A673 (cell line): ENCODE results near the gene PUDP. TPM values are rescaled to one million over a fixed set of nuclear protein-coding genes. Genes with fewer than 3 reads are reported as not detected.

Source experiments
- BruUV-seq: library from RNA; stranded (reverse); fragments of 400-500 nt; replicated peaks from 2 replicates; lab custom pipeline; 2021; lab: Mats Ljungman, UMichigan
- CTCF ChIA-PET: fragments of 300-600 bp; sonication (Branson Sonifier 250); formaldehyde crosslinking; loops from one replicate; lab custom pipeline; 2022; ENCODE audit warnings: antibody characterized with exemption; lab: Charles Lee
- POLR2A ChIA-PET: fragments of 300-600 bp; sonication (Branson Sonifier 250); formaldehyde crosslinking; loops from one replicate; lab custom pipeline; 2022; ENCODE audit warnings: antibody characterized with exemption; ENCODE audit not compliant: low non-redundant PET; lab: Charles Lee
- DNase-seq: peaks from one replicate; pipeline ENCODE4 v3.0.0-alpha.2; 2015; ENCODE audit warnings: low spot score
- H3K27ac ChIP-seq: fragments of 200-600 bp; sonication (generic); 2 replicates; pipeline ENCODE4 v1.5.1; 2016; ENCODE audit warnings: mixed run types, low read depth, mild to moderate bottlenecking, mixed read lengths, antibody characterized with exemption, low read length; ENCODE audit not compliant: poor library complexity, severe bottlenecking
- H3K27me3 ChIP-seq: fragments of 200-600 bp; sonication (generic); replicated peaks from 2 replicates; pipeline ENCODE4 v1.6.1; 2017; ENCODE audit warnings: mixed run types, low read depth, mild to moderate bottlenecking, mixed read lengths, antibody characterized with exemption, low read length; ENCODE audit not compliant: insufficient read depth, poor library complexity
- H3K36me3 ChIP-seq: fragments of 200-600 bp; sonication (generic); 2 replicates; pipeline ENCODE4 v1.6.1; 2016; ENCODE audit warnings: mixed run types, mild to moderate bottlenecking, mixed read lengths, antibody characterized with exemption, low read length; ENCODE audit not compliant: insufficient read depth, poor library complexity, severe bottlenecking
- H3K4me1 ChIP-seq: fragments of 200-600 bp; sonication (generic); 2 replicates; pipeline ENCODE4 v1.6.1; 2017; ENCODE audit warnings: mixed run types, mild to moderate bottlenecking, mixed read lengths, antibody characterized with exemption, low read length; ENCODE audit not compliant: insufficient read depth, poor library complexity, severe bottlenecking
- H3K4me3 ChIP-seq: fragments of 200-600 bp; sonication (generic); 2 replicates; pipeline ENCODE4 v1.5.1; 2016; ENCODE audit warnings: low read depth, mixed run types, mild to moderate bottlenecking, mixed read lengths, low read length; ENCODE audit not compliant: poor library complexity, severe bottlenecking
- H3K9me3 ChIP-seq: fragments of 200-600 bp; sonication (generic); 2 replicates; pipeline ENCODE4 v1.6.1; 2016; ENCODE audit warnings: mixed run types, low read depth, mild to moderate bottlenecking, mixed read lengths, antibody characterized with exemption, low read length; ENCODE audit not compliant: poor library complexity, severe bottlenecking
- CTCF ChIP-seq: fragments of 300-800, 200-600 bp; sonication (generic); conservative IDR thresholded peaks from 2 replicates; pipeline ENCODE4 v1.5.1; 2017; ENCODE audit warnings: low read depth, mild to moderate bottlenecking, antibody characterized with exemption, low read length, moderate library complexity, mixed read lengths
- EZH2 ChIP-seq: fragments of 200-600 bp; sonication (generic); IDR thresholded peaks from 2 replicates; pipeline ENCODE4 v1.6.1; 2017; ENCODE audit warnings: borderline replicate concordance, low read depth, mild to moderate bottlenecking, mixed read lengths, antibody characterized with exemption, low read length; ENCODE audit not compliant: poor library complexity, severe bottlenecking
- intact Hi-C: fragments of 100-400 bp; cut with micrococcal nuclease; formaldehyde crosslinking; loops from one replicate; pipeline ENCODE4 v1.10.0; 2022; ENCODE audit not compliant: unreplicated experiment
- total RNA-seq: library from RNA; stranded (reverse); gene quantifications from 2 replicates; pipeline ENCODE4 v1.2.3, GENCODE V29; 2021

The PUDP gene
- total RNA-seq, 1 experiment from 2014 or later = 17.6 TPM

GRCh38 chrX:7153231-7153630 lies 5.3 kb upstream of the PUDP start:
- ChIA-PET POLR2A (no interaction called here), CTCF (no interaction called here)
- DNase-seq = no peak
- intact Hi-C loops = no loop called here
- Histone ChIP-seq H3K36me3 (no peaks in the 10 kb centered on the region), H3K4me1 (no peaks in the 10 kb centered on the region), H3K27me3 (no peaks in the 10 kb centered on the region), H3K9me3 (no peaks in the 10 kb centered on the region), H3K4me3 (no peak overlapping the region), H3K27ac (no peak overlapping the region)
- BruUV-seq = no TSS peak
- TF ChIP-seq EZH2 (no peak), CTCF (no peak)

GRCh38 chrX:7149411-7149810 lies 1.5 kb upstream of the PUDP start:
- Histone ChIP-seq H3K9me3 (no peaks in the 10 kb centered on the region), H3K4me1 (no peaks in the 10 kb centered on the region), H3K36me3 (no peaks in the 10 kb centered on the region), H3K4me3 (no peak overlapping the region), H3K27me3 (no peaks in the 10 kb centered on the region), H3K27ac (no peak overlapping the region)
- intact Hi-C loops = no loop called here
- no peak for DNase-seq
- no TSS peak for BruUV-seq
- CTCF ChIA-PET = no interaction called here
- POLR2A ChIA-PET = no interaction called here
- no peak for TF ChIP-seq EZH2
- TF ChIP-seq CTCF = no peak

GRCh38 chrX:7147413-7147977 lies 458 bp downstream of the PUDP start, which contains the start of gene STS:
TSS of gene STS (plus strand) at chrX:7147712. CDS start at chrX:7253200, 105,488 bp downstream.
- no peaks in the 10 kb centered on the region for H3K36me3 ChIP-seq
- peak; percentile 52 for DNase-seq
- ChIA-PET POLR2A (no interaction called here), CTCF (no interaction called here)
- TF ChIP-seq CTCF (no peak), EZH2 (no peak)
- BruUV-seq = no TSS peak
- peak within 1 kb of the TSS; percentile 84 for H3K27ac ChIP-seq
- H3K4me3 ChIP-seq = peak within 1 kb of the TSS; percentile 61
- intact Hi-C loops = no loop called here
- H3K27me3 ChIP-seq = no peaks in the 10 kb centered on the region
- no peaks in the 10 kb centered on the region for H3K4me1 ChIP-seq
- no peaks in the 10 kb centered on the region for H3K9me3 ChIP-seq
